Neural crest cell (in vitro differentiated cells): ENCODE data around the gene ZBTB48. TPM values are rescaled to one million over a fixed set of nuclear protein-coding genes. Genes with fewer than 3 reads are reported as not detected.

Experiments used
- DNase-seq: peaks from one replicate; pipeline ENCODE4 v3.0.0; 2021; ENCODE audit warnings: low read depth, mixed read lengths, low spot score
- H3K27ac Mint-ChIP-seq: one replicate; pipeline ENCODE4 v1.8.0; 2021; ENCODE audit warnings: mild to moderate bottlenecking, mixed read lengths; ENCODE audit not compliant: unreplicated experiment
- H3K27me3 Mint-ChIP-seq: 2 replicates; pipeline ENCODE4 v1.8.0; 2021; ENCODE audit warnings: low read depth, mild to moderate bottlenecking, mixed read lengths
- H3K36me3 Mint-ChIP-seq: 2 replicates; pipeline ENCODE4 v1.8.0; 2021; ENCODE audit warnings: low read depth, mild to moderate bottlenecking, mixed read lengths
- H3K4me1 Mint-ChIP-seq: 2 replicates; pipeline ENCODE4 v1.8.0; 2021; ENCODE audit warnings: mixed read lengths
- H3K4me3 Mint-ChIP-seq: one replicate; pipeline ENCODE4 v1.8.0; 2021; ENCODE audit warnings: mild to moderate bottlenecking, mixed read lengths
- H3K9me3 Mint-ChIP-seq: 2 replicates; pipeline ENCODE4 v1.8.0; 2021; ENCODE audit warnings: mixed read lengths
- CTCF ChIP-seq: fragments of 200-600 bp; sonication (generic); conservative IDR thresholded peaks from 2 replicates; pipeline ENCODE4 v1.5.0; 2021; ENCODE audit warnings: antibody characterized with exemption, mild to moderate bottlenecking
- long read RNA-seq: library from polyadenylated mRNA; unstranded; transcript quantifications from one replicate; pipeline ENCODE4 v2.0.0, GENCODE V29; 2020
- total RNA-seq: library from RNA; stranded (reverse); gene quantifications from 2 replicates; pipeline ENCODE4 v1.2.1, GENCODE V29; 2021

Gene ZBTB48
- 35.7 and 41.0 TPM in 2 replicates for total RNA-seq
- long read RNA-seq, partial matches to known transcripts: 0 of 18 reads
- long read RNA-seq, other reads (novel, unspliced or antisense): 14 of 18 reads

DNA sequence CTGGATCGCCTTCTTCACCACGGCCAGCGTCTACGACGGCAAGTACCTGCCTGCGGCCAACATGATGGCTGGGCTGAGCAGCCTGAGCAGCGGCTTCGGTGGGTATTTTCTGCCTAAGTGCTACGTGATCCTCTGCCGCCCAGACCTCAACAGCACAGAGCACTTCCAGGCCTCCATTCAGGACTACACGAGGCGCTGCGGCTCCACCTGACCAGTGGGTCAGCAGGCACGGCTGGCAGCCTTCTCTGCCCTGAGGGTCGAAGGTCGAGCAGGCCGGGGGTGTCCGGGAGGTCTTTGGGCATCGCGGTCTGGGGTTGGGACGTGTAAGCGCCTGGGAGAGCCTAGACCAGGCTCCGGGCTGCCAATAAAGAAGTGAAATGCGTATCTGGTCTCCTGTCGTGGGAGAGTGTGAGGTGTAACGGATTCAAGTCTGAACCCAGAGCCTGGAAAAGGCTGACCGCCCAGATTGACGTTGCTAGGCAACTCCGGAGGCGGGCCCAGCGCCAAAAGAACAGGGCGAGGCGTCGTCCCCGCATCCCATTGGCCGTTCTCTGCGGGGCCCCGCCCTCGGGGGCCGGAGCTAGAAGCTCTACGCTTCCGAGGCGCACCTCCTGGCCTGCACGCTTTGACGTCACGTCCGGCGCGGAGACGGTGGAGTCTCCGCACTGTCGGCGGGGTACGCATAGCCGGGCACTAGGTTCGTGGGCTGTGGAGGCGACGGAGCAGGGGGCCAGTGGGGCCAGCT, at the start of gene ZBTB48:
Gene ZBTB48 (plus strand): TSS at position 621 of the 745 bp plus-strand sequence. CDS start 616 bp downstream, outside the sequence.
- H3K4me3 Mint-ChIP-seq: peak within 1 kb of the TSS; percentile 97
- H3K9me3 Mint-ChIP-seq: no peaks in the 10 kb centered on the region
- TF ChIP-seq CTCF: no peak
- peak within 1 kb of the TSS; percentile 97 for H3K27ac Mint-ChIP-seq
- H3K27me3 Mint-ChIP-seq: no peaks in the 10 kb centered on the region
- peak; percentile 93 for DNase-seq
- no peaks in the 10 kb centered on the region for H3K36me3 Mint-ChIP-seq
- H3K4me1 Mint-ChIP-seq: peaks cover 30% of the 10 kb centered on the region

- H3K27me3 Mint-ChIP-seq: no peaks in the 10 kb centered on the region
- no peaks in the 10 kb centered on the region for H3K9me3 Mint-ChIP-seq
- H3K36me3 Mint-ChIP-seq: peaks cover 11% of the 10 kb centered on the region
- no peak for DNase-seq
- no peaks in the 10 kb centered on the region for H3K4me1 Mint-ChIP-seq
- no peak for TF ChIP-seq CTCF
- no peak overlapping the region for H3K4me3 Mint-ChIP-seq
- no peak overlapping the region for H3K27ac Mint-ChIP-seq
Observed at GRCh38 chr1:6530504-6531160, 49.2 kb upstream of the ZBTB48 start.

GRCh38 chr1:6531996-6532395, 47.8 kb upstream of the ZBTB48 start:
- H3K36me3 Mint-ChIP-seq: peaks cover 11% of the 10 kb centered on the region
- H3K4me3 Mint-ChIP-seq: no peak overlapping the region
- no peaks in the 10 kb centered on the region for H3K9me3 Mint-ChIP-seq
- no peak overlapping the region for H3K27ac Mint-ChIP-seq
- no peak for DNase-seq
- no peak for TF ChIP-seq CTCF
- no peaks in the 10 kb centered on the region for H3K4me1 Mint-ChIP-seq
- no peaks in the 10 kb centered on the region for H3K27me3 Mint-ChIP-seq

- Mint-ChIP-seq H3K9me3 (no peaks in the 10 kb centered on the region), H3K27ac (no peak overlapping the region), H3K27me3 (no peaks in the 10 kb centered on the region), H3K36me3 (peaks cover 7% of the 10 kb centered on the region), H3K4me3 (no peak overlapping the region), H3K4me1 (no peaks in the 10 kb centered on the region)
- TF ChIP-seq CTCF: no peak
- DNase-seq: no peak
Observed at GRCh38 chr1:6534248-6534822, 45.5 kb upstream of the ZBTB48 start.

GRCh38 chr1:6535214-6535613, 44.6 kb upstream of the ZBTB48 start:
- no peak for DNase-seq
- H3K27ac Mint-ChIP-seq: peak overlapping the region; percentile 31
- no peak for TF ChIP-seq CTCF
- H3K4me3 Mint-ChIP-seq: no peak overlapping the region
- H3K4me1 Mint-ChIP-seq: no peaks in the 10 kb centered on the region
- H3K27me3 Mint-ChIP-seq: no peaks in the 10 kb centered on the region
- H3K9me3 Mint-ChIP-seq: no peaks in the 10 kb centered on the region
- H3K36me3 Mint-ChIP-seq: peaks cover 7% of the 10 kb centered on the region
